AG08395 (cell line): ENCODE measurements around the gene XRCC3.
"Not testable (repeated sequence)": the region's sequence is repeated elsewhere in the genome, so short reads cannot be mapped to it uniquely, and the experiment has no call there.

Source experiments
- DNase-seq: peaks from one replicate; pipeline ENCODE4 v3.0.0; 2012; ENCODE audit warnings: mixed read lengths, low spot score

The XRCC3 gene

DNA sequence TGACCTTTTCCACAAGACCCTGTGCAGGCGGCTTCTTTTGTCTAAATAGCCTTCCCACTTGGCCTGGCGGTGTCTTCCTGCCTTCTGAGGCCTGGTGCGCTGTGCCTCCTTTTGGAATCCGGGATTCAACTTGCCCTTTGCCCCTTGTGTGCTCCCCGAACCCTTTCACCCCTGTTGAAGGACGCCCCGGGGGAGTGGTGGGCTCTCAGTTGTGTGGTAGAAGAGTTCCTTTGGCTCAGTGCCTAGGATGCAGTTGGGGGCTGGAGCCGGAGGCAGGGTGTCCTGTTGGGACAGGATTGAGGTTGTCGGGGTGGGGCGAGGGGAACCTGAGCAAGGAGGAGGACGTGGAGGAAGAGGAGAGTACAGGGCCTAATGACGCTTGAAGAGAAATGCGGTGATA is 51.7 kb downstream of the XRCC3 start:
- DNase-seq = no peak

DNA sequence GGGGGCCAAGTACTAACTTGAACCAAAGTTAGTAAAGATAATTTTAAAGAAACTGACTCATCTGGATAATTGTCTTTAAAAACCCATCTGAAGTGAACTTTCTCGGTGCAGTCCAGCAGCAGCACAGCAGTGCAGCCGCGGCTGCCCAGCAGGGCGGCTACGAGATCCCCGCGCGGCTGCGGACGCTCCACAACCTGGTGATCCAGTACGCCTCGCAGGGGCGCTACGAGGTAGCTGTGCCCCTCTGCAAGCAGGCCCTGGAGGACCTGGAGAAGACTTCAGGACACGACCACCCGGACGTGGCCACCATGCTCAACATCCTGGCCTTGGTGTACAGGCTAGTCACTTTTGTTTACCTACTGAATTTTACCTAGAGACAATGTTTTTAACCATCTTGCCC is 52.7 kb downstream of the XRCC3 start:
- DNase-seq = no peak

DNA sequence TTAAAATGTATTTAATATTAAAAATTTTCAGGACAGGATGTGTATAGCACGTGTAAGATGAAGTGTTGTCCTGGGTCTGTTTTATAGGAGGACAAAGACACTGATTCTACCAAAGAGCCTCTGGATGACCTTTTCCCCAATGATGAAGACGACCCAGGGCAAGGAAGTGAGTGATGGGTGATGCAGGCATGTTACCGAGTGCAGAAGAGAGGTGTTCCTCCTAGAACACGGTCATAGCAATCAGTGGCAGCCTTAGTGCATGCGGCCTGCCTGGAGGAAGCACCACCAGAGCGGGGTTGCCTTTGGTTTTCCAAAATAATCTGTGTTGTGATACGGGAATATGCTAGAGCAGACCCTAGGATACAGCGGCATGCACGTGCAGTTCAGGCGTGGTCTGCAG is 53.2 kb downstream of the XRCC3 start:
- no peak for DNase-seq

- no peak for DNase-seq
Observed at GRCh38 chr14:103659631-103660030, 55.6 kb downstream of the XRCC3 start.

DNA sequence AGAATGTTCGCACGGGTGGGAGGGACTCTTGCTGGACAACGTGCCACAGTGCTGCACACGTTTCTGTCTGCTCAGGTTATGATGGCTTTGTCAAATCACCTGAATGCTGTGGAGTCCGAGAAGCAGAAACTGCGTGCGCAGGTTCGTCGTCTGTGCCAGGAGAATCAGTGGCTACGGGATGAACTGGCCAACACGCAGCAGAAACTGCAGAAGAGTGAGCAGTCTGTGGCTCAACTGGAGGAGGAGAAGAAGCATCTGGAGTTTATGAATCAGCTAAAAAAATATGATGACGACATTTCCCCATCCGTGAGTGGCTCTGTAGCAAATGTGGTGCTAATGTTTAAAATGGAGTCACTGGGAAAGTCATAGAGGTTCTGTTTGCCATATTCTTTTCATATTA is 57.8 kb downstream of the XRCC3 start:
- peak; percentile 92 for DNase-seq

- no peak for DNase-seq
Observed at GRCh38 chr14:103656756-103657133, 58.5 kb downstream of the XRCC3 start.

GRCh38 chr14:103656031-103656755 is 59.1 kb downstream of the XRCC3 start:
- DNase-seq = no peak

DNA sequence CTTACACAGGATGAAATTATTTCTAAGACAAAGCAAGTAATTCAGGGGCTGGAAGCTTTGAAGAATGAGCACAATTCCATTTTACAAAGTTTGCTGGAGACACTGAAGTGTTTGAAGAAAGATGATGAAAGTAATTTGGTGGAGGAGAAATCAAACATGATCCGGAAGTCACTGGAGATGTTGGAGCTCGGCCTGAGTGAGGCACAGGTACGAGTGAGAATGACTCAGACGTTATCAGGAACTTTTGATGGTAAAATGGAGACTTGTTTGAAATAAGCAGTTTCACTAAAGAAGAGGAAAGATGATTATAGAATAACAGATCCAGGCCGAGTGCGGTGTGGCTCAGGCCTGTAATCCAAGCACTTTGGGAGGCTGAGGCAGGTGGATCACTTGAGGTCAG is 60.6 kb downstream of the XRCC3 start:
- DNase-seq = no peak

- no peak for DNase-seq
Observed at GRCh38 chr14:103653805-103654204, 61.4 kb downstream of the XRCC3 start.

DNA sequence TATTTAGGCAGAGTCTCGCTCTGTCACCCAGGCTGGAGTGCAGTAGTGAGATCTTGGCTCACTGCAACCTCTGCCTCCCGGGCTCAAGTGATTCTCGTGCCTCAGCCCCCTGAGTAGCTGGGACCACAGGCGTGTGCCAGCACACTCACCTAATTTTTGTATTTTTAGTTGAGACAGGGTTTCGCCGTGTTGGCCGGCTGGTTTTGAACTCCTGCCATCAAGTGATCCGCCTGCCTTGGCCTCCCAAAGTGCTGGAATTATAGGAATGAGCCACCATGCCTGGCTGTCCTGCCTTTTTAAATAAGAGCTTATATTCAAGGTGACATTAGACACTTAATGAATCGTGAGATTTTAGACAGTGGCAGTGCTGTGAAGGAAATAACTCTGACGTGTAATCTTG is 61.9 kb downstream of the XRCC3 start:
- DNase-seq = not testable (repeated sequence)

- DNase-seq = no peak
Observed at GRCh38 chr14:103652806-103653205, 62.4 kb downstream of the XRCC3 start.

- no peak for DNase-seq
Observed at GRCh38 chr14:103651585-103651984, 63.7 kb downstream of the XRCC3 start.

DNA sequence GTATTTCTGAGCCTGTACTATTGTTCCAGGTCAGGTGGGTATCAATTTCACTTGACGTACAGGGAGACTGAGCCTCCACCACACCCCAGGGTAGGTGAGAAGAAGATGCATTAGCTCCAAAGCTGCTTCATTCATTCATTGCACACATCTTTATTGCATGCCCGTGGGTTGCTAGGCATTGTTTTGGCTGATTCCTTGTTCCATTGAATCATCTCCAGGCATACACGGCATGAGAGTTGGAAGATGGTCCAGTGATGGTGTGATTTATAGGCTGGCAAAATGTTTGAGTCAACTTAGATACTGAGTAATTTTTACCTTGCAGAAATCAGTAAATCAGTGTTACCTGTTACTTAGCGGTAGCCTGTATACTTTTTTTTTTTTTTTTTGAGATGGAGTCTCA is 65.0 kb downstream of the XRCC3 start:
- DNase-seq = no peak

DNA sequence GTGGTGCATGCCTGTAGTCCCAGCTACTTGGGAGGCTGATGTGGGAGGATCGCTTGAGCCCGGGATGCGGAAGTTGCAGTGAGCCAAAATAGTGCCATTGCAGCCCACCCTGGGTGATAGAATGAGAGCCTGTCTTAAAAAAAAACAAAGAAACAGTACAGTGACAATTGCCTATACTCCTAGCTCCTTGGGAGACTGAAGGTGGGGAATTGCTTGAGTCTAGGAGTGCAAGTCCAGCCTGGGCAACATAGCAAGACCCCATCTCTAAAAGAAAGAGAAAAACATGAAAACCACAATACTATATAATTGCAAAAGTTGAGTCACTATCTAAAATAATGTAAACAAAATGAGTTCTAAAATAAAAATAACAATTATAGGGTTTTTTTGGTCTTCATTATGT is 66.2 kb downstream of the XRCC3 start:
- DNase-seq = no peak
